H9 (cell line): ENCODE results near the gene PLCH1. TPM values are rescaled to one million over a fixed set of nuclear protein-coding genes. Genes with fewer than 3 reads are reported as not detected.

Experiments
- DNase-seq: peaks from one replicate; pipeline ENCODE4 v3.0.0-alpha.2; 2017
- H2AFZ ChIP-seq: one replicate; pipeline ENCODE4 v1.6.1; 2013; ENCODE audit warnings: mild to moderate bottlenecking, low read length, control low read depth, moderate library complexity
- H2AK5ac ChIP-seq: 2 replicates; pipeline ENCODE4 v1.6.1; 2013; ENCODE audit warnings: low read length, control low read depth, mixed read lengths; ENCODE audit not compliant: insufficient read length
- H2BK120ac ChIP-seq: one replicate; pipeline ENCODE4 v1.6.1; 2013; ENCODE audit warnings: low read depth, mild to moderate bottlenecking, low read length, control low read depth, inconsistent platforms; ENCODE audit not compliant: poor library complexity, severe bottlenecking
- H2BK12ac ChIP-seq: 2 replicates; pipeline ENCODE4 v1.6.1; 2013; ENCODE audit warnings: low read length, control low read depth, mixed read lengths, low read depth; ENCODE audit not compliant: insufficient read length
- H2BK15ac ChIP-seq: 2 replicates; pipeline ENCODE4 v1.6.1; 2013; ENCODE audit warnings: low read depth, low read length, control low read depth
- H2BK20ac ChIP-seq: one replicate; pipeline ENCODE4 v1.6.1; 2013; ENCODE audit warnings: low read depth, mild to moderate bottlenecking, low read length, control low read depth, inconsistent platforms; ENCODE audit not compliant: poor library complexity, severe bottlenecking
- H2BK5ac ChIP-seq: 2 replicates; pipeline ENCODE4 v1.6.1; 2013; ENCODE audit warnings: low read length, control low read depth, mixed read lengths; ENCODE audit not compliant: insufficient read length
- H3K14ac ChIP-seq: 2 replicates; pipeline ENCODE4 v1.6.1; 2013; ENCODE audit warnings: low read length, control low read depth; ENCODE audit not compliant: insufficient read depth
- H3K18ac ChIP-seq: 2 replicates; pipeline ENCODE4 v1.6.1; 2013; ENCODE audit warnings: low read depth, mild to moderate bottlenecking, mixed read lengths, low read length, control low read depth; ENCODE audit not compliant: insufficient read length
- H3K23ac ChIP-seq: 2 replicates; pipeline ENCODE4 v1.6.1; 2013; ENCODE audit warnings: low read length, control low read depth, mixed read lengths, low read depth; ENCODE audit not compliant: insufficient read length
- H3K23me2 ChIP-seq: 2 replicates; pipeline ENCODE4 v1.6.1; 2013; ENCODE audit warnings: low read depth, mild to moderate bottlenecking, mixed read lengths, low read length, control low read depth; ENCODE audit not compliant: insufficient read length, poor library complexity, severe bottlenecking
- H3K27ac ChIP-seq: 2 replicates; pipeline ENCODE4 v1.5.1; 2013; ENCODE audit warnings: low read length, control low read depth, mixed read lengths, low read depth; ENCODE audit not compliant: insufficient read length
- H3K27me3 ChIP-seq: 2 replicates; pipeline ENCODE4 v1.6.1; 2013; ENCODE audit warnings: low read length, control low read depth, inconsistent platforms; ENCODE audit not compliant: insufficient read depth
- H3K4ac ChIP-seq: 2 replicates; pipeline ENCODE4 v1.6.1; 2013; ENCODE audit warnings: low read depth, mild to moderate bottlenecking, control low read depth, inconsistent platforms, low read length, moderate library complexity
- H3K4me1 ChIP-seq: 2 replicates; pipeline ENCODE4 v1.6.1; 2013; ENCODE audit warnings: low read length, control low read depth, inconsistent platforms; ENCODE audit not compliant: insufficient read depth
- H3K4me2 ChIP-seq: 2 replicates; pipeline ENCODE4 v1.6.1; 2013; ENCODE audit warnings: low read length, control low read depth, mixed read lengths; ENCODE audit not compliant: insufficient read length, insufficient read depth
- H3K56ac ChIP-seq: 2 replicates; pipeline ENCODE4 v1.6.1; 2013; ENCODE audit warnings: low read depth, mild to moderate bottlenecking, mixed read lengths, low read length, control low read depth; ENCODE audit not compliant: insufficient read length
- H3K79me1 ChIP-seq: 2 replicates; pipeline ENCODE4 v1.6.1; 2013; ENCODE audit warnings: low read depth, mild to moderate bottlenecking, moderate library complexity, low read length, control low read depth, inconsistent platforms; ENCODE audit not compliant: insufficient read depth, poor library complexity, severe bottlenecking
- H3K79me2 ChIP-seq: 2 replicates; pipeline ENCODE4 v1.6.1; 2013; ENCODE audit warnings: low read length, control low read depth, inconsistent platforms; ENCODE audit not compliant: insufficient read depth
- H3K9ac ChIP-seq: 2 replicates; pipeline ENCODE4 v1.6.1; 2013; ENCODE audit warnings: low read length, control low read depth, mixed read lengths; ENCODE audit not compliant: insufficient read length; ENCODE audit errors: extremely low read depth
- H3K9me3 ChIP-seq: one replicate; pipeline ENCODE4 v1.6.1; 2013; ENCODE audit warnings: low read depth, low read length, inconsistent platforms; ENCODE audit not compliant: control insufficient read depth
- H3T11ph ChIP-seq: one replicate; pipeline ENCODE4 v1.6.1; 2013; ENCODE audit warnings: mild to moderate bottlenecking, low read length, control low read depth, inconsistent platforms
- H4K20me1 ChIP-seq: one replicate; pipeline ENCODE4 v1.6.1; 2013; ENCODE audit not compliant: control insufficient read depth, insufficient read length, insufficient read depth
- H4K5ac ChIP-seq: 2 replicates; pipeline ENCODE4 v1.6.1; 2013; ENCODE audit warnings: low read depth, mild to moderate bottlenecking, mixed read lengths, low read length, control low read depth; ENCODE audit not compliant: insufficient read length
- H4K8ac ChIP-seq: replicated peaks from 2 replicates; pipeline ENCODE4 v1.6.1; 2013; ENCODE audit warnings: low read length, control low read depth, mixed read lengths, low read depth; ENCODE audit not compliant: insufficient read length
- H4K91ac ChIP-seq: 2 replicates; pipeline ENCODE4 v1.6.1; 2013; ENCODE audit warnings: low read depth, mild to moderate bottlenecking, moderate library complexity, mixed read lengths, low read length, control low read depth; ENCODE audit not compliant: insufficient read length
- H3K27ac Mint-ChIP-seq, 3 experiments: 2 replicates in 2 of 3; 3 replicates in 1 of 3; pipeline ENCODE4 v1.8.0; 2020 to 2021; ENCODE audit warnings: mixed read lengths in 3 of 3, mild to moderate bottlenecking in 1 of 3, moderate library complexity in 1 of 3
- H3K27me3 Mint-ChIP-seq: 2 replicates; pipeline ENCODE4 v1.8.0; 2021; ENCODE audit warnings: low read depth, mild to moderate bottlenecking, moderate library complexity, mixed read lengths
- H3K36me3 Mint-ChIP-seq, 3 experiments: 2 replicates in 2 of 3; 3 replicates in 1 of 3; pipeline ENCODE4 v1.8.0; 2020 to 2021; ENCODE audit warnings: low read depth in 3 of 3, mixed read lengths in 3 of 3; ENCODE audit not compliant: insufficient read depth in 1 of 3
- H3K4me1 Mint-ChIP-seq, 2 experiments: 2 replicates each; pipeline ENCODE4 v1.8.0; 2020; ENCODE audit warnings: mixed read lengths in 2 of 2
- H3K4me3 Mint-ChIP-seq, 2 experiments: 2 replicates in 1 of 2; 3 replicates in 1 of 2; pipeline ENCODE4 v1.8.0; 2020 to 2021; ENCODE audit warnings: mild to moderate bottlenecking in 2 of 2, mixed read lengths in 2 of 2, moderate library complexity in 1 of 2
- H3K9me3 Mint-ChIP-seq, 2 experiments: 2 replicates in 1 of 2; 3 replicates in 1 of 2; pipeline ENCODE4 v1.8.0; 2020; ENCODE audit warnings: mild to moderate bottlenecking in 2 of 2, mixed read lengths in 2 of 2, moderate library complexity in 1 of 2
- total RNA-seq: library from RNA; stranded (reverse); gene quantifications from 2 replicates; pipeline ENCODE4 v1.2.1, GENCODE V29; 2021
- TF ChIP-seq, protein P1 (sequence below): fragments of 200-600 bp; sonication (generic); conservative IDR thresholded peaks from 3 replicates; pipeline ENCODE4 v1.8.0; 2021; ENCODE audit warnings: antibody characterized with exemption, mild to moderate bottlenecking

The PLCH1 gene
- total RNA-seq, 1 experiment from 2014 or later = 19.0 TPM

DNA sequence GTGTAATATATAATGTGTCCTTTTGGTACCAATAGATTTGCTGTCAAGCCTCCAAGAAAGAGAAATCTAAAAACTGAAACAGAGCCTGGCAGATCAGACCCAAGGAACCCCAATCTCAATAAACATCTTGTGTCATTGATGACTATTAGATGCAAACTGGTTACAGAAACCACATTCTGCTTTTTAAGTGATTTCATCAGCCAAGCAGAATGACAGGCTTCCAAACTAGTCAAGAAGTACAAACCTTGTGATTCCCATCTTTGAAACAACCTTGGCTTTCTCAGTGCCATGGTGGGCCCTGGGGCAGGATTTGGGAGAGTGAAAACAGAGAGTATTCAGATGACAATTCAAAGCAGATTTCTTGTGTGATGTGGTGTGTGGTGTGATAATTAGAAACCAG lies 405.8 kb downstream of the PLCH1 start:
- Histone ChIP-seq H3K27ac (no peak overlapping the region), H3K18ac (no peak overlapping the region), H3K4me1 (no peaks in the 10 kb centered on the region), H3K79me1 (no peaks in the 10 kb centered on the region), H2AFZ (no peak overlapping the region), H4K91ac (no peak overlapping the region), H2BK15ac (no peak overlapping the region), H3K79me2 (no peaks in the 10 kb centered on the region), H2BK12ac (no peak overlapping the region), H2BK120ac (no peak overlapping the region), H4K20me1 (no peaks in the 10 kb centered on the region), H3K56ac (no peak overlapping the region), H3K23ac (no peak overlapping the region), H4K5ac (no peak overlapping the region), H4K8ac (no peak overlapping the region), H3K9me3 (no peaks in the 10 kb centered on the region), H3K4me2 (no peak overlapping the region), H2BK20ac (no peak overlapping the region), H2AK5ac (no peak overlapping the region), H3K4ac (no peak overlapping the region), H3K14ac (no peak overlapping the region), H2BK5ac (no peak overlapping the region), H3K9ac (no peak overlapping the region), H3K23me2 (no peaks in the 10 kb centered on the region), H3K27me3 (no peaks in the 10 kb centered on the region), H3T11ph (no peak overlapping the region)
- no peak overlapping the region; a peak in 1 of 7 replicates for H3K27ac Mint-ChIP-seq
- TF ChIP-seq, protein P1, sequence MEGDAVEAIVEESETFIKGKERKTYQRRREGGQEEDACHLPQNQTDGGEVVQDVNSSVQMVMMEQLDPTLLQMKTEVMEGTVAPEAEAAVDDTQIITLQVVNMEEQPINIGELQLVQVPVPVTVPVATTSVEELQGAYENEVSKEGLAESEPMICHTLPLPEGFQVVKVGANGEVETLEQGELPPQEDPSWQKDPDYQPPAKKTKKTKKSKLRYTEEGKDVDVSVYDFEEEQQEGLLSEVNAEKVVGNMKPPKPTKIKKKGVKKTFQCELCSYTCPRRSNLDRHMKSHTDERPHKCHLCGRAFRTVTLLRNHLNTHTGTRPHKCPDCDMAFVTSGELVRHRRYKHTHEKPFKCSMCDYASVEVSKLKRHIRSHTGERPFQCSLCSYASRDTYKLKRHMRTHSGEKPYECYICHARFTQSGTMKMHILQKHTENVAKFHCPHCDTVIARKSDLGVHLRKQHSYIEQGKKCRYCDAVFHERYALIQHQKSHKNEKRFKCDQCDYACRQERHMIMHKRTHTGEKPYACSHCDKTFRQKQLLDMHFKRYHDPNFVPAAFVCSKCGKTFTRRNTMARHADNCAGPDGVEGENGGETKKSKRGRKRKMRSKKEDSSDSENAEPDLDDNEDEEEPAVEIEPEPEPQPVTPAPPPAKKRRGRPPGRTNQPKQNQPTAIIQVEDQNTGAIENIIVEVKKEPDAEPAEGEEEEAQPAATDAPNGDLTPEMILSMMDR = no peak
- no peak overlapping the region for H3K4me3 Mint-ChIP-seq
- H3K4me1 Mint-ChIP-seq = peaks cover 13 to 17% of the 10 kb centered on the region in 2 experiments
- H3K27me3 Mint-ChIP-seq = no peaks in the 10 kb centered on the region
- no peaks in the 10 kb centered on the region for H3K36me3 Mint-ChIP-seq
- DNase-seq = no peak
- H3K9me3 Mint-ChIP-seq = no peaks in the 10 kb centered on the region
